Upper lobe of right lung (tissue), 1 donor: ENCODE results near the gene OCSTAMP. TPM values are rescaled to one million over a fixed set of nuclear protein-coding genes. Genes with fewer than 3 reads are reported as not detected.

Source experiments
- ATAC-seq: fragments of 200-7000 bp; cut with Tn5 transposase; one replicate; pipeline ENCODE4 v1.9.1; 2020; ENCODE audit warnings: mild to moderate bottlenecking, moderate library complexity
- DNase-seq: peaks from one replicate; pipeline ENCODE4 v3.0.0-alpha.2; 2020
- H3K27ac ChIP-seq: fragments of 200-600 bp; one replicate; pipeline ENCODE4 v1.8.0; 2022
- H3K27me3 ChIP-seq: fragments of 200-600 bp; one replicate; pipeline ENCODE4 v1.8.0; 2022; ENCODE audit warnings: mild to moderate bottlenecking
- H3K36me3 ChIP-seq: fragments of 200-600 bp; one replicate; pipeline ENCODE4 v1.8.0; 2022
- H3K4me1 ChIP-seq: fragments of 200-600 bp; one replicate; pipeline ENCODE4 v1.8.0; 2022
- H3K4me3 ChIP-seq: fragments of 200-600 bp; one replicate; pipeline ENCODE4 v1.8.0; 2022; ENCODE audit warnings: mild to moderate bottlenecking
- H3K9me3 ChIP-seq: fragments of 200-600 bp; one replicate; pipeline ENCODE4 v1.8.0; 2022
- CTCF ChIP-seq: fragments of 200-600 bp; IDR thresholded peaks from one replicate; pipeline ENCODE4 v1.8.0; 2022; ENCODE audit warnings: antibody characterized with exemption
- intact Hi-C: fragments of 100-400 bp; cut with DNase I; formaldehyde crosslinking; loops from one replicate; pipeline ENCODE4 v1.11.0; 2022
- total RNA-seq: library from RNA; stranded (reverse); fragmentation: NEBNext Ultra II Directional; extraction: Animal tissue kit (Norgen Biotek cat#: 25700); gene quantifications from one replicate; pipeline ENCODE4 v1.2.1, GENCODE V29; 2021
- donor health status: DM: no; HTN: yes; CAD: no; lungs with severe emphysema.

OCSTAMP gene
- total RNA-seq, 1 donor from 2014 or later, result 0.43 TPM

GRCh38 chr20:46572790-46573189, 22.3 kb upstream of the OCSTAMP start:
- Histone ChIP-seq H3K4me3 (no peak overlapping the region), H3K27ac (no peak overlapping the region), H3K9me3 (no peaks in the 10 kb centered on the region), H3K27me3 (no peaks in the 10 kb centered on the region), H3K4me1 (no peaks in the 10 kb centered on the region), H3K36me3 (no peaks in the 10 kb centered on the region)
- intact Hi-C loops, result no loop called here
- ATAC-seq (no peak), DNase-seq (no peak)
- no peak for TF ChIP-seq CTCF

- no peaks in the 10 kb centered on the region for H3K27me3 ChIP-seq
- H3K27ac ChIP-seq, result no peak overlapping the region
- no peak for TF ChIP-seq CTCF
- H3K4me3 ChIP-seq, result no peak overlapping the region
- H3K4me1 ChIP-seq, result no peaks in the 10 kb centered on the region
- ATAC-seq (peak; percentile 23), DNase-seq (no peak)
- no peaks in the 10 kb centered on the region for H3K36me3 ChIP-seq
- intact Hi-C loops, result no loop called here
- H3K9me3 ChIP-seq, result no peaks in the 10 kb centered on the region
These were observed 21.7 kb upstream of the OCSTAMP start for GRCh38 chr20:46572153-46572552.

- Histone ChIP-seq H3K27me3 (no peaks in the 10 kb centered on the region), H3K27ac (no peak overlapping the region), H3K36me3 (no peaks in the 10 kb centered on the region), H3K4me3 (no peak overlapping the region), H3K4me1 (no peaks in the 10 kb centered on the region), H3K9me3 (no peaks in the 10 kb centered on the region)
- TF ChIP-seq CTCF, result no peak
- ATAC-seq (no peak), DNase-seq (no peak)
- intact Hi-C loops, result no loop called here
These were observed 21.0 kb upstream of the OCSTAMP start for GRCh38 chr20:46571418-46571817.

GRCh38 chr20:46570956-46571355, 20.5 kb upstream of the OCSTAMP start:
- H3K36me3 ChIP-seq, result no peaks in the 10 kb centered on the region
- H3K9me3 ChIP-seq, result no peaks in the 10 kb centered on the region
- H3K27ac ChIP-seq, result no peak overlapping the region
- intact Hi-C loops, result no loop called here
- ATAC-seq (no peak), DNase-seq (no peak)
- no peaks in the 10 kb centered on the region for H3K27me3 ChIP-seq
- H3K4me3 ChIP-seq, result no peak overlapping the region
- H3K4me1 ChIP-seq, result no peaks in the 10 kb centered on the region
- no peak for TF ChIP-seq CTCF

GRCh38 chr20:46569961-46570360, 19.5 kb upstream of the OCSTAMP start:
- intact Hi-C loops, result no loop called here
- H3K27ac ChIP-seq, result no peak overlapping the region
- DNase-seq (no peak), ATAC-seq (no peak)
- no peaks in the 10 kb centered on the region for H3K9me3 ChIP-seq
- H3K4me3 ChIP-seq, result no peak overlapping the region
- TF ChIP-seq CTCF, result no peak
- H3K36me3 ChIP-seq, result no peaks in the 10 kb centered on the region
- H3K27me3 ChIP-seq, result no peaks in the 10 kb centered on the region
- no peaks in the 10 kb centered on the region for H3K4me1 ChIP-seq

- H3K4me3 ChIP-seq, result no peak overlapping the region
- no peak overlapping the region for H3K27ac ChIP-seq
- DNase-seq (peak; percentile 86), ATAC-seq (peak; percentile 60)
- TF ChIP-seq CTCF, result no peak
- no peaks in the 10 kb centered on the region for H3K4me1 ChIP-seq
- no peaks in the 10 kb centered on the region for H3K27me3 ChIP-seq
- H3K36me3 ChIP-seq, result no peaks in the 10 kb centered on the region
- no peaks in the 10 kb centered on the region for H3K9me3 ChIP-seq
- intact Hi-C loops, result no loop called here
These were observed 18.2 kb upstream of the OCSTAMP start for GRCh38 chr20:46568570-46569129.
